HG02588 (cell line): ENCODE measurements around the gene FADS6.
"Not testable (repeated sequence)": the region's sequence is repeated elsewhere in the genome, so short reads cannot be mapped to it uniquely, and the experiment has no call there.

Experiments used
- ATAC-seq: cut with Tn5 transposase; IDR thresholded peaks from one replicate; pipeline ENCODE4 v1.9.1; 2021; ENCODE audit warnings: mild to moderate bottlenecking, moderate library complexity; ENCODE audit not compliant: unreplicated experiment

FADS6 gene

DNA sequence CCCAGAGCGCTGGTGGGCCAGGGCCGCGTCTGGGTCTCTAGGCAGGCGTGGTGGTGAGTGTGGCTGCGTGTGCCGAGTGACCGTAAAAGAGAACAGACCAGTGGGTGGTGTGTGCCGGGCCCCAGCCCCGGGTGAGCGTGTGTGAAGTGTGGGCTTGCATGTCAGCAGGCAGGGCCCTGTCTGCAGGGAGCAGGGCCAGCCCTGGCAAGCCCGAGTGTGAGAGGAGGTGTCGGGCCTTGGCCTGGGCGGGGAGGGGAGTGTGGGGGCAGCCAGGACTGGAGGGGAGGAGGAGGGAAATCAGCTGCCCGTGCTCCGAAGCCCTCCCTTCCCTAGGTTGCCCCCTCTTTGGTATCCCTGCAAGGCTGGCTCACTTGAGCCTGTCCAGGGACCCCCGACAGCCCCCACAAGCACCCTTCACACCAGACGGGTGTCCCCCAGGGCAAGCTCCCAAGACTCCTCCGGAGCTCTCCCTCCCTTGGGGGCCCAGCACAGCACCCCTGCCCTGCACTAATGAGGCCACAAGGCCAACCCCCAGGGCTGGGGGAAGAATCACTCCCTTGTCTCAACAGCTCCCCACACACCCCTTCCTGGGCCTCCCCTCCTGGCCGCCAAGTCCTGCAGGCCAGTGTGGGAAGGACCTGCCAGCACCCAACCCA lies 27.7 kb upstream of the FADS6 start:
- no peak for ATAC-seq

- no peak for ATAC-seq
Measured at GRCh38 chr17:74920642-74921025, 27.2 kb upstream of the FADS6 start.

- ATAC-seq, result no peak
Measured at GRCh38 chr17:74920306-74920620, 26.8 kb upstream of the FADS6 start.

DNA sequence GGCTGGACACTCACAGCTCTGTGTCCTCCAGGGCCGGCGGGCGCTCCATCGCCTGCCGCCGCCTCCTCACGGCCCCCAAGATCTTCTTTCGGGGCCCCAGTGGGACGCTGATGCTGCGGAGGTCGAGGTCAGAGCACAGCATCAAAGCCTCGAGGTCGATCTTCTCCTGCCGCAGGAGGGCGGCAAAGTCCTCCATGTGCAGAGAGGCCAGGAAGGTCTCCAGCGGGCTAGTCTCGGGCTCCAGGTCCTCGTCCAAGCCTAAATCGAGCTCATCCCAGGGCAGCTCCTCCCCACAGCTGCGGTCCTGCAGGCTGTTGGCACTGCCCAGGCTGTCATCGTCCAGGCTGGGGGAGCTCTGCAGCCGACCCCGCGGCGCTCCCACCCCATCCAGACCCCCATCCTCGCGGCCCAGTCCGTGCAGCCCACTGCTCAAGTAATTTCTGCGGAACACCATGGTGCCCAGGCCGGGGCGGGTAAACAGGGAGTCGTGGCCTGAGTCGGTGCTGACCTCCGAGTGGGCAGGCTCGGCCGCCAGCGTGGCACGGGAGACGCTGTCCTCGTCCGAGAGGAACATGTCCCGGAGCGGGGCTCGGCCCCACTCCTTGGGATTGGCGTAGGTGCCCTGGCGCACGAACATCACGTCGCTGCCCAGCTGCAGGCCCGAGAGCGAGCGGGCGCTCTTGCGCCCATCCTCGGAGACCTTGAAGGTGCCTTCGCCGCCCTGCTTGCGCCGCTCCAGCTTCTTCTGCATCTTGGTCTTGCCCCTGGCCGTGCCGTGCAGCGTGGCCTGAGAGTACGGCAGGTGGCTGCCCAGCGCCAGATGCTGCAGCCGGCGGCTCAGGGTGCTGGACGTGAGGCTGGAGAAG lies 26.2 kb upstream of the FADS6 start:
- ATAC-seq, result no peak

DNA sequence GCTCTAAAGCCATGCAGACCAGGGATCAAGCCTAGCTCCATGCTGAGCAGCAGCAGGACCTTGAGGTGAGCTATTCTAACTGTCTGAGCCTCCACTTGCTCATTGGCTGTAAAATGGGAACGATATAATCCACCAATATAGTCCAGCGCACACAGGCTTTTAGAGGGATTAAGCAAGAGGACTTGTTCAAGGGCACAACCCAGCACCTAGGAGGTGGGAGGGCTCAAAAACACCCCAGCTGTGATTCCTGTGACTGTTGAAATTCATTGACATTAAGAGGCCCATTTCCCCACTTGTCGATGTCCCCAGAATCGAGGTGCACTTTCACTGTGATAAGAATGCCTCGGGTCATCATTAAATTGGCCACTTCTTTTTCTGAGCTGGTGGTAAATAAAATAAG lies 25.5 kb upstream of the FADS6 start:
- ATAC-seq, result no peak

DNA sequence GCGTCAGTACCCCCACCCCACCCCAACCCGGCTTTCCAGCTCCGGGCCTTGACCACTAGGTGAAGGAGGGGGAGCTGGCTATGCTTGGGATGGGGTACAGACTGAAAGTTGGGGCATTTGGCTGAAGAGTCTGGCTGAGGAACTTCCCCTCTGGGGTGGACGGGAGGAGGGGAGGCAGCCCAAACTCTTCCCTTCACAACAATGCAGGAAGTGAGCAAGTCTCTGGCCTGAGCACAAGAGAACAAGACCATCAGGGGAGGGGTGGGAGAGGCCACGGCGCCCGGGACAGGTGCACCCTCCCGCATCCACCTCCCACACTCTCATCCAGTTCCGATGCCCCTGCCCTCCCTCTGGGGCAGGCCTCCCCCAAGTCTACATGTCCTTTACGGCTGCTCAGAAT lies 24.0 kb upstream of the FADS6 start:
- no peak for ATAC-seq

GRCh38 chr17:74916851-74917199 lies 23.4 kb upstream of the FADS6 start:
- no peak for ATAC-seq

DNA sequence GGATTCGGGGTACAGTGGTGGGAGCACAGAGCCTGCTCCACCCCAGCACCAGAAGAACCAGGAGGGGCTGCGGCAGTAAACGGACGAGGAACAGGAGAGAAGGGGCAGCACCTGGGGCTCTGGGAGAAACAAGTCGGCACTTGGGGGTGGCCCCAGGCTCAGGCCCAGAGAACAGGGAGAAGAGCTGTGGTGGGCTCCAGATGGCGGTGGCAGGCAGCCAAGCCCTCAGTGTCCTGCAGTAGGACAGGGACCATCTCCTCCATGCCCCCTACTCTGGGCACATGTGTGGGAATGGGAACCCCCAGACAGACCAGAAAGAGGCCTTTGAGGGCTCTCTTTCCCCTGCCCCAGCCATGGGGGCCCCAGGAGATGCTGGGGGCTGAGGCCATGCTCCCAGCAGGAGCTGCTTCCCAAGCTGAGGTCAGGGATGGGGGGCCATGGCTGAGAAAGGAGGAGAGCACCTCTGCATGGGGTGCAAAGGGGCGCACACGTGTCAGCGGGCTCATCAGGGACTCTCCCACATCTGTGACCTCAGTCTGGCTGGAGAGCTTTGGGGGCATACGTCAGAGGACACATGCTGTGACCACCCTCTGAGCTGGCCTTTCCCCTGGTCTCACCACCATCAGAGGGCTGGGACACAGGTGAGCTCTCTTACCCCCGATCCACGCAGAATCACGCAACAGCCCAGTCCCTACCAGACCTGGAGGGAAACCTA lies 22.9 kb upstream of the FADS6 start:
- no peak for ATAC-seq

DNA sequence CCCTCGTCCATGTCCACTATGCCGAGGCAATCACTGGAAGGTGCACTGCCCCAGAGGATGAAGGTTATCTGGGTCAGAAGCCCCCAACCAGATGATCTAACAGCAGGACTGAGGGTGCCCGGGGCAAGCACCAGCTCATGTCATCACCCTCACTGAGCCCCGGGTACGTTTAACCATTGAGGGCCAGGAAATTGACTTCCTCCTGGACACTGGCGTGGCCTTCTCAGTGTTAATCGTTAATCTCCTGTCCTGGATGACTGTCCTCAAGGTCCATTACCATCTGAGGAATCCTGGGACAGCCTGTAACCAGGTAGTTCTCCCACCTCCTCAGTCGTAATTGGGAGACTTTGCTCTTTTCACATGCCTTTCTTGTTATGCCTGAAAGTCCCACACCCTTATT lies 18.0 kb upstream of the FADS6 start:
- not testable (repeated sequence) for ATAC-seq

DNA sequence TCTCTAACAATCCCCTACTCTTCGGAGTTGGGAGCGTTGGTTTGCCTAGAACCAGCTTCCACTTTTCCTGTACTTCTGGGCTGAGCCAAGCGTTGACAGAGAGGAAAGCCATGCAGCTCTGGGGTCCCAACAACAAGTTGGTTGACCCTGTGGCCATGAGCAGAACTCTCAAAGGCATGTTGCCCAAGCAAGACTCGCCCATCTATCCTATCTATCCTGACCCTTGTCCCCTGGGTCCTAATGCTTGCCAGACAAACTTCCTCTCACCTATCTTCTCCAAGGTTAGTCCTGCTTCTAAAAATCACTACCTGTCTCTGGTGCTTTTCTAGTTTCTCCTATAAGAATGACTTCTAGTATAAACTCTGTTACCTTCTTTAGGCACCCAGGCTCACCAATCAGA lies 15.7 kb upstream of the FADS6 start:
- ATAC-seq, result not testable (repeated sequence)

DNA sequence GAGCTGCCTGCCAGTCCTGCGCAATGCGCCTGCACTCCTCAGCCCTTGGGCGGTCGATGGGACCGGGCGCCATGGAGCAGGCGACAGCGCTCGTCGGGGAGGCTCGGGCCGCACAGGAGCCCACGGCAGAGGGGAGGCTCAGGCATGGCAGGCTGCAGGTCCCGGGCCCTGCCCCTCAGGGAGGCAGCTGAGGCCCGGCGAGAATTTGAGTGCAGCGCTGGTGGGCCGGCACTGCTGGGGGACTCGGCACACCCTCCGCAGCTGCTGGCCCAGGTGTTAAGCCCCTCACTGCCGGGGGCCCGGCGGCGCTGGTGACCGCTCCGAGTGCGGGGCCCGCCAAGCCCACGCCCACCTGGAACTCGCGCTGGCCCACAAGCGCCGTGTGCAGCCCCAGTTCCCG lies 13.6 kb upstream of the FADS6 start:
- ATAC-seq, result no peak

GRCh38 chr17:74906214-74906793 lies 12.9 kb upstream of the FADS6 start:
- ATAC-seq, result not testable (repeated sequence)

GRCh38 chr17:74904687-74905409 lies 11.4 kb upstream of the FADS6 start:
- no peak for ATAC-seq

- no peak for ATAC-seq
Measured at GRCh38 chr17:74903671-74904070, 10.2 kb upstream of the FADS6 start.

- ATAC-seq, result no peak
Measured at GRCh38 chr17:74903034-74903433, 9.6 kb upstream of the FADS6 start.

DNA sequence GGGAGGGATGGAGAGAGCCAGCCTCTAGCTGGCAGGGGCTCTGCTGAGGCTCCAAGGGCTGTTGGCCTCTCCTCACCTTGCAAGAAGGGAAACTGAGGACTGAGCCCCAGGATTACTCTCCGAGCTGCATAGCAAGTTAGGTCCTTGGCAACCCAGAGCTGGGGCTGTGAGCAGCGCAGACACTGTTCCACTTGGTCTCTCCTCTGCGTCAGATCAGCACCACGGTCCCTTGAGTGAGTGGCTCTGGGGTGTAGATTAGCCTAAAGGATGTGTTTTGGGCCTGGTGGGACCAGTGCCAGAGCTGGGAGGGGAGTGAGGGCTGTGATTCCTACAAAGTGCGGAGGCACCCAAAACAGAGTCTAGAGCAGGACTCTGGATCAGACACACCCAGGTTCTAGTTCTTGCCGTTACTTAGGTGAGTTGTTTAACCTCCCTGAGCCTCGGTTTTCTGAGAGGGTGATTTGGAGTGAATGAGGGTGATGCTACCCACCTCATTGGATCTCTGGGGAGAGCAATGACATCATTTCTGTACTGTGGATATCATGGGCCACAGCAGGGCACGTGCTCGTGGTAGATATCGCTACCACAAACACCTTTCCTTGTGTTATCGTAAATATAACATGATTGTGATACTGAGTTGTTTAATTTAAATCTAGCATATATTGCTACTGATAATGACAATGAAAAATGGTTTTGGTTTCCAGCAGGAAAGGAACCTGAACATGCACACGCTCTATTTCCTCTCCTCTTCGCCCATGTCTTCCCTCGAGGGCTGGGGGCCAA lies 8.1 kb upstream of the FADS6 start:
- ATAC-seq, result no peak

GRCh38 chr17:74900208-74900607 lies 6.8 kb upstream of the FADS6 start:
- ATAC-seq, result no peak

- ATAC-seq, result no peak
Measured at GRCh38 chr17:74898376-74898946, 5.0 kb upstream of the FADS6 start.

DNA sequence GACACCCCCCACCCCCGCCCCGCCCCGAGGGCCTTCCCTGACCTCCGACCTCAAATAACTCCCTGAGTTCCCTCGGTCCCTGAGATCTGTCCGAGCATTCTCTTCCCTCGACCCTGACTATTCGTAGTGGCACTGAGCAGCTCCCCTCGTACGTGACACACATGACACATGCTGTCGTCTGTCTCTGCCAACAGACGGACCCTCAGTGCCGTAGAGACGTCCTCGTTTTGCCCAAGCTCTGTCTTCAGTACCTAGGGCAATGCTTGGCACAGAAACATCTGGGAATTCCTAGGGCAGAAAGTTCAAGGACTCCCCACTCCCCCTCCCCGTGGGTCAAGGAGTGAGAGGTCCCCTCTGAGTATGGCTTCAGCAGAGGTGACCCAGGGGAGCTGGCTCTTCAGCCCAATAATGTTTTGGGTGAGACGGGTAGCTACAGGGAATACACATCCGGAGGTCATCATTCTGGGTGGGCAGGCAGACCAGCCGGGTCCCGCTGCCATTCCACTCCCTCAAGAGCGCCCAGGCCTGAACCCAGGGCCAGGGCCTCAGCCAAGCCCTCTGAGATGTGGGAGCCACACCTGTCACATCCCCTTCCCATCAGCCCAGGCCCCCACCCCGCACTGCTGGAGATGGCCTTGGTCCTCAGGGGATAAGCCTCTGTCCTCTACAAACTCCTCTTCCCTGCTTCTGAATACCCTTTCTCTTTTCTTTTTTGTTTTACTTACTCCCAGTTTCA lies 671 bp upstream of the FADS6 start:
- ATAC-seq, result no peak
